Lower leg skin (tissue), 3 donors: ENCODE data around the gene GNG11.

Experiments
- CTCF ChIP-seq, 3 donors: fragments of 450-650 bp; IDR thresholded peaks; one replicate each; pipeline ENCODE4 v1.5.1; 2016; ENCODE audit warnings: antibody characterized with exemption in 3 of 3, mild to moderate bottlenecking in 3 of 3, moderate library complexity in 2 of 3
- POLR2A ChIP-seq, 2 donors: fragments of 450-650 bp; IDR thresholded peaks; one replicate each; pipeline ENCODE4 v1.6.1; 2016 to 2017; ENCODE audit warnings: antibody characterized with exemption in 2 of 2, mild to moderate bottlenecking in 1 of 2, moderate library complexity in 1 of 2

DNA sequence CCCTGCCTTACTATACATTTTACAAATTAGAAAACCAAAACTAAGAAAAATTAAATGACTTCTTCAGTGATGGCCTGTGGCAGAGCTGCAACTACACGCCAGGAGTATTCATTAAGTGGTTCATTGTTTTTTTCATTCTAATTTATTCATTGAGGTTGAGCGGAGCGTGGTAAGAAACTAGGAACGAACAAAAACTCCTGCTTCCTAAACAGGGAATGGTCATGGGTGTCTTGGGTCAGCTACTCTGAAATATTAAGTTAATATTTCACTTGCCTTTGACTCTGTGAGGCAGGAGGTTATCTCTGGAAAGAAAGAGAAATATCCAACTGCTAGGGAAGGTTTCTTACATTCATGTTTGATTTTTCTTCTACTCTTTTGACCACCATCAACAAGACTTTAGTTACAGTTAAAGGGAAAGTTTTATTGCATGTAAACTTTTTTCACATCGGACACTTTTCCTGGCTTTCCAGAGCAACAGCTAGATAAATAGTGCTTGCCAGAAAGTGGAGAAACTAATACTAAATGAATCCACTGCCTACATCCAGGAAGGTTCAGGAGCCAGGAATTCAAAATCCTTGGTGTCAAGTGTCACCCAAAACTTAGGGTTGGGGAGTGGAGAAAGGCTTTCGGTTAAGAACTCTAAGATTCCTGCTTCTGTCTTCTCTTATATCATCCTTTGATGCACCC is 896 bp upstream of the GNG11 start:
- no peak for TF ChIP-seq CTCF (IDR thresholded peaks at IDR 0.05)
- TF ChIP-seq POLR2A (IDR thresholded peaks at IDR 0.05), result no peak
